ENCODE data around the gene TACC3.

GRCh38 chr4:1769692-1770091 lies 48.4 kb downstream of the TACC3 start:
- TF ChIP-seq CTCF (IDR thresholded peaks at IDR 0.05; ENCODE audit: low read length): no peak
- TF ChIP-seq EZH2phosphoT487 (IDR thresholded peaks at IDR 0.05; ENCODE audit: low read length): no peak
- no peak for TF ChIP-seq EZH2 (optimal IDR thresholded peaks at IDR 0.05; ENCODE audit: low read depth, low read length)
